ENCODE measurements around the gene FAM227B.

DNA sequence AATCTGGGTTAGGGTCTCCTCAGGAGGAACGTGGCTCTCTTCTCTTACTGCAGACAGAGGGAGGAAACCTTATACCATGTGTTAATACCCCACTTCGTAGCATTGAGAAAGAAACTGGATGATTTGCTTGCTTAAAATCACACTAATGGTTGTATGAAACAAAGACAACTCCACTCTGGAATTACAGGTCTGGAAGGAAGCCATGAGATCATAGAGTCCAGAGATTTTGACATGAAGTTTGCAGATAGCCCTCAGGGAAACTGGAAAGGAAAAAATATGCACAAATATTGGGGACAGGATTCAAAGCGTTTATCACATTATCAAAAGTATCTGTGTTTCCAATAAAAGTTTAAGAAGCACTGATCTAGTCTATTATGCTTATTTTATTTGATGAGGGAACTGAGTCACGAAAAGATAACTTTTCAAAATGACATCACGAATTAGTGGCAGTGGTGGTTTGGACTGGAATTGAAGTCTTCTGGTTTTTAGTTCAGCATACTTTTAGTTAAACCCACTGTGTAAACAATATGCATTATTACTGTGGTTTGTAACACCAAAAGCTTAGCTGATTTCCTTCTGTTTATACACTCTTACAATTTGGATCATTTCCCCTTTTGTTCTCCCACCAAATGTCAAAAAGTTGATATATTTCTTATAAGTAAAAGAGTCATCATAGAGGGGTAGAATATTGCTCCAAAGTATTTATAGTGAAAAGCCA lies 180.8 kb downstream of the FAM227B start:
- TF ChIP-seq, protein P1, sequence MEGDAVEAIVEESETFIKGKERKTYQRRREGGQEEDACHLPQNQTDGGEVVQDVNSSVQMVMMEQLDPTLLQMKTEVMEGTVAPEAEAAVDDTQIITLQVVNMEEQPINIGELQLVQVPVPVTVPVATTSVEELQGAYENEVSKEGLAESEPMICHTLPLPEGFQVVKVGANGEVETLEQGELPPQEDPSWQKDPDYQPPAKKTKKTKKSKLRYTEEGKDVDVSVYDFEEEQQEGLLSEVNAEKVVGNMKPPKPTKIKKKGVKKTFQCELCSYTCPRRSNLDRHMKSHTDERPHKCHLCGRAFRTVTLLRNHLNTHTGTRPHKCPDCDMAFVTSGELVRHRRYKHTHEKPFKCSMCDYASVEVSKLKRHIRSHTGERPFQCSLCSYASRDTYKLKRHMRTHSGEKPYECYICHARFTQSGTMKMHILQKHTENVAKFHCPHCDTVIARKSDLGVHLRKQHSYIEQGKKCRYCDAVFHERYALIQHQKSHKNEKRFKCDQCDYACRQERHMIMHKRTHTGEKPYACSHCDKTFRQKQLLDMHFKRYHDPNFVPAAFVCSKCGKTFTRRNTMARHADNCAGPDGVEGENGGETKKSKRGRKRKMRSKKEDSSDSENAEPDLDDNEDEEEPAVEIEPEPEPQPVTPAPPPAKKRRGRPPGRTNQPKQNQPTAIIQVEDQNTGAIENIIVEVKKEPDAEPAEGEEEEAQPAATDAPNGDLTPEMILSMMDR (IDR thresholded peaks at IDR 0.05): no peak
- TF ChIP-seq POLR2A (IDR thresholded peaks at IDR 0.05): no peak
- TF ChIP-seq EP300 (IDR thresholded peaks at IDR 0.05): no peak
